HUES6 (cell line): ENCODE measurements around the gene SPACA7.

Source experiments
- H3K27ac ChIP-seq: 2 replicates; pipeline ENCODE4 v1.7.0; 2013; ENCODE audit warnings: low read depth, mild to moderate bottlenecking, low read length, inconsistent platforms
- H3K27me3 ChIP-seq: 2 replicates; pipeline ENCODE4 v1.6.1; 2013; ENCODE audit warnings: low read length; ENCODE audit not compliant: control insufficient read depth, insufficient read depth
- H3K36me3 ChIP-seq: 2 replicates; pipeline ENCODE4 v1.6.1; 2013; ENCODE audit warnings: low read length; ENCODE audit not compliant: control insufficient read depth, insufficient read depth
- H3K4me1 ChIP-seq: 2 replicates; pipeline ENCODE4 v1.6.1; 2013; ENCODE audit warnings: low read length; ENCODE audit not compliant: control insufficient read depth, insufficient read depth
- H3K4me3 ChIP-seq: 2 replicates; pipeline ENCODE4 v1.5.1; 2013; ENCODE audit warnings: low read depth, low read length
- H3K9ac ChIP-seq: one replicate; pipeline ENCODE4 v1.6.1; 2013; ENCODE audit warnings: mild to moderate bottlenecking, low read length
- H3K9me3 ChIP-seq: 2 replicates; pipeline ENCODE4 v1.6.1; 2013; ENCODE audit warnings: low read depth, low read length; ENCODE audit not compliant: control insufficient read depth, insufficient read depth

Gene SPACA7

DNA sequence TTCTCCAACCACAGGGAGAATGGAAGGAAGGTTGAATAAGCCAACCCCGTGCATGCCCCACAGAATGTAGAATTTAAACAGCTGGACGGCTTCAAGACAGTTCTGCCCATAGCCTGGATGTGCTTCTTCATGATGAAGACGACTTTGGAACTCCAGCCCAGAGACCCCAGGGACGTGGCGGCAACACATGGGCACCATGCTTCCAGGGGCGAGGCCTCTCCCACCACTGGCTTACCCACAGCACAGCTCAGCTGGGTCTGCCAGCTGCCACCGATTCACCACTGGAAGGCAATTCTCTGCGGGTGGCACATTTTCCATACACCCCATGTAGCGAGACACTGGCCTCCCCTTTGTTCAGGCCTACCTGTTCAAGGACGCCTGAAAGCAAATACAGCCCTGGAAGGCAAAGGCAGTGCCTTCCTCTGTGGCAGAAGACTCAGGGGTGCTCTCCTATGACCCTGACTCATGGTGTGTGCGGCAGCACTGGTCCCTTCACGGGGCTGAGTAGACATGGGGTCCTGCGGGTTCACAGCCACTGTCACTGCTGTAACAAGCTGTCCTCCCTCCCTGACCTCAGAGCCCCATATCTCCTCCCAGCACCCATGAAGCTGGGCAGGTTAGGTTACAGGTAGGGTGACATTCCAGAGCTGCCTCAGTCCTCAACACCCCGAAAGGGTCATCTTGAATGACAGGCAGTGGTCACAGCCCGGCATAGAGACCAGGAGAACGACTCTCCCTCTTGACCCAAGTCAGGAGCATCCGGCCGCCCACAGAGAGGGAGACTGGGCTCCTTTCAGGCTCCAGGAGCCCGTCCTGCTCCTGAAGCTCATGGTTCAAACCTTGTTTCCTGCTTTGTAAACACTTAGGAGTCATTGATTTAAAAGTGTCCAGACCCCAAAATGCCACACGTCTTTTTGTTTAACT lies 72.7 kb downstream of the SPACA7 start:
- Histone ChIP-seq H3K4me1 (no peaks in the 10 kb centered on the region), H3K36me3 (no peaks in the 10 kb centered on the region), H3K27ac (no peak overlapping the region), H3K9me3 (no peaks in the 10 kb centered on the region), H3K4me3 (no peak overlapping the region), H3K9ac (no peak overlapping the region), H3K27me3 (peaks cover 14% of the 10 kb centered on the region; the same call in 1 of the 2 replicates)

DNA sequence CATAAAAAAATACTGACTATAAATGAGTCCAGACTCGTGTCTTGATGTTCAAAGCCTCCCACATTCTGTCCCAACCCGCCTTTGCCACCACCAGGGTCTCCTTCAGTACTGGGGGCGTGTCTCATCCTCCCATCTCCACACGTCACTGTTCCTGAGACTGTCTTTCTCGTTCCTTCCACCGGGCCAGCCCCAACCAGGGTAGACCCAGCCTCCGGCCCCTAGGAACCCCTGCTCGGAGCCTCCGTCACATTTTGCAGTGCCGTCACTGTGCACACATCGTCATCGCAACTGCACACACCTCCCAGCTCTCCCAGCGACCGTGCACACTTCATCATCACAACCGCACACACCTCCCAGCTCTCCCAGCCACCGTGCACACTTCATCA lies 73.4 kb downstream of the SPACA7 start:
- peaks cover 14% of the 10 kb centered on the region; the same call in 1 of the 2 replicates for H3K27me3 ChIP-seq

DNA sequence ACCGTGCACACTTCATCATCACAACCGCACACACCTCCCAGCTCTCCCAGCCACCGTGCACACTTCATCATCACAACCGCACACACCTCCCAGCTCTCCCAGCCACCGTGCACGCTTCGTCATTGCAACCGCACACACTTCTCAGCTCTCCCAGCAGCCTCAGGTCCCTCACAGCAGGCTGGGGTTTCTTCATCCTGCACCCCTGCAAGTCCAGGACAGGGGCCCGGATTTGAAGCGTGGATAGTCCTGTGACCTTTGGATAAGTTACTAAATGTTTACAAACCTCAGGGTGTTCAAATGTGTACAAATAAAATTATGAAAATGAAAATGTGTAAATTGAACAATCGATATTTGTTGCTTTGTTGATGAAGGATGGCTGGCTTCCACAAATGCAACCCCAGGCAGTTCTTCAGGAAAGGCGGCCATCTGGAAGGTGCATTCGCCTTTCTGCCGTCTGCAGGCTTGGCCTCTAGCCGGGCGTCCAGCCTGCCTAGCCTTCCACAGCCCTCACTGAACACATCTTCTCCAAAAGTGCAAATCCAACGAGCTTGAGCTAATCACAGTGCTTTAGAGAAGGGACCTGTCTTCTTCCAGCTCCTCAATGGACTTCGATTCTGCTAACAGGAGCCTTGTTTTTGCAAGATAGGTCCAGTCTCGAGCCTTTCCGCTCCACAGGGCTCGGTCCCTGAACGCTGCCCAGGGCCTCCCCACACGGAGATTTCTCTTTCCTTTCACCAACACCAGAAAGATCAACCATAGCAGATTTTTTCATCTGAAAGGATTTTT lies 74.2 kb downstream of the SPACA7 start:
- H3K4me1 ChIP-seq, result no peaks in the 10 kb centered on the region
- no peaks in the 10 kb centered on the region for H3K9me3 ChIP-seq
- no peak overlapping the region for H3K27ac ChIP-seq
- no peak overlapping the region for H3K4me3 ChIP-seq
- H3K9ac ChIP-seq, result no peak overlapping the region
- peaks cover 7% of the 10 kb centered on the region; the same call in 1 of the 2 replicates for H3K27me3 ChIP-seq
- no peaks in the 10 kb centered on the region for H3K36me3 ChIP-seq

More for the DNA sequence above, 73.4 kb downstream of the SPACA7 start:
- H3K27ac ChIP-seq, result no peak overlapping the region
- no peaks in the 10 kb centered on the region for H3K4me1 ChIP-seq
- H3K36me3 ChIP-seq, result no peaks in the 10 kb centered on the region
- no peak overlapping the region for H3K4me3 ChIP-seq
- H3K9me3 ChIP-seq, result no peaks in the 10 kb centered on the region
- no peak overlapping the region for H3K9ac ChIP-seq

DNA sequence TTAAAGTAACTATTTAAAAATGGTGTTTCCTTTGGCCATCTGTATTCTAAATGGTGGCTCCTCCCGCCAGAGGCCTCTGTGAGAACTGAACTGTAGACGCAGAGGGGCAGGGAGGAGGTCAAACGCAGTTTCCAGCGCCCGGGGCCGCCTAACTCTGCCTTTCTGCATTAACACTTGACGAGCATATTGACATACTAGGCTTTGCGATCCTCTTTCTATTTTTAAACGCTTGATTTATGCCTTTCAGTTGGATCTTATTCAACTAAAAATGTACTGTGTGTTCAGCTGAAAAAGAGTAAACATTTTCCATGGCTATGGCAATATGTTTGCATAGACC lies 74.7 kb downstream of the SPACA7 start:
- H3K27me3 ChIP-seq, result peaks cover 6% of the 10 kb centered on the region; the same call in 1 of the 2 replicates
- H3K4me3 ChIP-seq, result no peak overlapping the region
- no peak overlapping the region for H3K27ac ChIP-seq

DNA sequence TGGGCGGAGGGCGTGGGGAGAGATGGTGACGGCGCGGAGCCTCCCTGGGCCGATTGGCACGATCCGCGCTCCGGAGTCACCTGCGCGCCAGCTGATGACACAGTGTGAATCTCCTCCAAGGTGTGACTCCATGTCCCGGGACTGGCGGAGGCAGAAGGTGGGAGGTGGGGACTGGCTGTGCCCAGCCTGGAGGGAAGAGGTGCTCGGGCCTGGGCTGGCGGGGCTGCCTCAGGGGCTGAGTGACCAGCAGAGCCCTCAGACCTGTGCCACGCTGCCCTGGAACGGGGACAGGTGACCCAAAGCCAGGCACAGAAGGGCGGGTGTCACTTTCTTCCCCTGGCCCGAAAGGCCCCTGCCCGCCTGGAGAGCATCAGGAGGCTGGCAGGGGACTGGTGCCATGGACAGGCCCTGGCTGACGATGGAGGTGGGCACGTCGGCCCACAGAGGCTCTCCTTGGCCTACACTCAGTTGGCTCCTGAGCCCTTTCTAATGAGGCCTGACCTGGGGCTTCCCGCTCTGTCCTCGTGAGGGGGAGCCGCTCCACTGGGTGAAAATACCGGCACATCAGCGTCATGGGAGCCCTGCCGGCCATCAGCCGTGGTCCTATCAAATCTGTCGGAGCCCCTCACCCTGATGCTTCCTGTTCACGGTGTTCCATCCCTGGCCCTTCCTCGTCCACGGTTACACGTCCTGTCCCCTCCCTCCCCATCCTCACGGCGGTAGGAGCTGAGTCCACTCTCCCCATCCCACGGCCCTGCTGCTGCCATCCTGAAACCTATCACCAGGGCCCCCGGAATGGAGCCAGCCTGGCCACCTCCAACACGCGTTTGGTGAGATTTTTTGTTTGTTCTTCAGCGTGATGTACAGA lies 75.6 kb downstream of the SPACA7 start:
- no peaks in the 10 kb centered on the region for H3K36me3 ChIP-seq
- H3K4me3 ChIP-seq, result no peak overlapping the region
- H3K27me3 ChIP-seq, result no peaks in the 10 kb centered on the region; the same call in 1 of the 2 replicates

More for the DNA sequence above, 74.7 kb downstream of the SPACA7 start:
- Histone ChIP-seq H3K9me3 (no peaks in the 10 kb centered on the region), H3K36me3 (no peaks in the 10 kb centered on the region), H3K9ac (no peak overlapping the region), H3K4me1 (no peaks in the 10 kb centered on the region)

DNA sequence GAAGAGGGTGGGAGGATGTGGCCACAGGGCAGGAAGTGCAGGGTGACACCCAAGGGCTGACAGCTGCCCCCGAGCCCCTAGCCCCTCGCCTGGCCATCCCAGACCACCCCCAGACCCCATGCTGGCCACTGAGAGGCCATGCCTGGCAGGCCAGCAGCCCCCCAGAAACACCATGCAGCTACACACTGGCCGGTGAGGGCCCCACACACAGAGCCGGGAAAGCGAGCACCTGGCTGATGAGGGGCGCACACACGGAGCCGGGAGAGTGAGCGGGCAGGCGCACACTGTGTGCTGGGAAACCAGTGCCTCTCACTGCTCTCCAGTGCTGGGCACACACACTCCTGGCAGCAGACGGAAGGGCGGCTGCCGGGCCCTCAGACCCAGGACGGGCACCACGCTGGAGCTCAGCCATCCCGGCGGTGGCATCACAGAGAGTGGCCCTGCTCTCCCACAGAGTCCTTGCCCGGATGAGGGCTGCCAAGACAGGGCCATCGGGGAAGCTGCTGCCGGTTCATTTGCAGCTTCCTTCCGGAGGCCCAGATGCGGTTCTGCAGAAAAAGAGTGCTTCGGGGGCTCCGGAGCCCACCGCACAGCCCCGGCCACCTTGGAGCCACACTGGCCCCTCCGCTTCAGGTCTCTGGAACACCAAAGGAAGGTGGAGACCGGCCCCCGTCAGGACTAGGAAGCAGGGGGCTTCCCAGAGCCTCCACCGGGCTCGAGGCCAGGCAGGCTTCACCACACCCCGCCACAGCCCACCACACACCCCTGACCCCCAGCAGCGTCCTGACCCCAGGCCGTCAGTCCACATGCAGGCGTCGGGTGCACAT lies 76.4 kb downstream of the SPACA7 start:
- Histone ChIP-seq H3K27ac (no peak overlapping the region), H3K36me3 (no peaks in the 10 kb centered on the region), H3K9ac (no peak overlapping the region), H3K4me3 (no peak overlapping the region), H3K27me3 (no peaks in the 10 kb centered on the region), H3K4me1 (no peaks in the 10 kb centered on the region), H3K9me3 (no peaks in the 10 kb centered on the region)

More for the DNA sequence above, 75.6 kb downstream of the SPACA7 start:
- H3K9me3 ChIP-seq, result no peaks in the 10 kb centered on the region
- H3K27ac ChIP-seq, result no peak overlapping the region
- H3K4me1 ChIP-seq, result no peaks in the 10 kb centered on the region
- H3K9ac ChIP-seq, result no peak overlapping the region

DNA sequence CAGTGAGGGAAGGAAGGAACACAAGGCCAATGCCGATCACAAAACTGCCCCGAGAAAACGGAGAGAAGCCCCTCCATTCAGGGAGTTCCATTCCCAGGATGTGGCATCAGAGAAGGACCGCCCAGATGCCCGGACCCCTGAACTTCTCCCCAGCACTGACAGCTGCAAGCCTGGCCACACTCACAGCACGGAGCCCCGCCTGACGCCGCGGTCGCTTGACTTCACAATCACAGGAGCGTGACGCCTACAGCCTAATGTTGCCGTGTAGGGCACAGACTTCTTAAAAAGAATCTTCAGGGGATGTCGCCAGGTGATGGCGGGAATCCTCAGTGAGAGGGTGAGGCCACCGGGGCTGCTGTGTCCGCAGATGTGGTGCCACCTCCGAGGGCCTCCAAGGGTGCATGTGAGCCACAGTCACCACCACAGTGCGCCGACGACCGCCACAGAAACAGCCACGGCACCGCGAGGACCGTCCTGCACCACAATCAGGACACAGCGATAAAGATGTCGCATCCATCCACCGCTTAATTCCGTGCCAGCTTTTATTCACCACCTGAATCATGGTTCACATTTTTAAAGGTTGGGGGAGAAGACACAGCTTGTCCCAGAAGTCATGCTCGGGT lies 77.2 kb downstream of the SPACA7 start:
- H3K4me1 ChIP-seq, result no peaks in the 10 kb centered on the region
- no peak overlapping the region for H3K27ac ChIP-seq
- no peaks in the 10 kb centered on the region for H3K9me3 ChIP-seq
- no peak overlapping the region for H3K9ac ChIP-seq
- no peak overlapping the region for H3K4me3 ChIP-seq
- no peaks in the 10 kb centered on the region for H3K27me3 ChIP-seq
- no peaks in the 10 kb centered on the region for H3K36me3 ChIP-seq

DNA sequence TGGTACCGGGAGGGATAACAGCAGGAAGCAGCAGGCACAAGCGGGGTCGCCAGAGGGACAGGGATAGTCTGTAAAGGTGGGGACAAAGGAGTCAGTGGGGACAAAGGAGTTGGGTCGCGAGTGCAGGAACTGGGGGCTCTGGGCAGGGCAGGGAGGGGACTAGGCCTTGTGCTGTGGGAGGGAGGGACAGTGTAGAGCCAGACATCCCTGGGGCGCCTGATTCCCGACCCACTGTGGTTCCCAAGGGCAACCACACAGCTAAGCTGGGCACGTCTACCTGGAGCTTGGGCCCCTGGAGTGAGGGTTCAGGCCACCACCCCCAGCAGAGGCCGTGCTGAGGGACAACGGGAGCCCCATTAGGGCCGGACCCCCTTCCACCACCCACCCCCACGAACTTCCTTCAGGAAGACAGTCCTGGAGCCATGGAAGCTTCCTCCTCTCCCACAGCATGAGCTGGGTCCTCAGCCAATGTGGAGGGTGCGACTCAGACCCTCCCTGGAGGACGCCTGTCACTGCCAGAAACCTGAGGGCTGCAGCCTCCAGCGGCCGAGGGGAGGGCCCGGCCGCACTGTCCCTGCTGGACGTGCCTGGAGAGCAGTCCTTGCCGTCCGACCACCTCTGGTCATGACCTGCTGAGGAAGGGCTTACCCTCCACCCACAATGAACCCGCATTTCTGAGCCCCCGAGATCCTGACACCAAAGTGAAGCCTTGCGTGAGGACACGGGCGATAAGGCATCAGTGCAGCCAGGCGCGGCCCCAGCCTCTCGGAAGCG lies 77.9 kb downstream of the SPACA7 start:
- Histone ChIP-seq H3K27ac (no peak overlapping the region), H3K4me1 (no peaks in the 10 kb centered on the region), H3K27me3 (no peaks in the 10 kb centered on the region), H3K9me3 (no peaks in the 10 kb centered on the region), H3K36me3 (no peaks in the 10 kb centered on the region), H3K9ac (no peak overlapping the region), H3K4me3 (no peak overlapping the region)

DNA sequence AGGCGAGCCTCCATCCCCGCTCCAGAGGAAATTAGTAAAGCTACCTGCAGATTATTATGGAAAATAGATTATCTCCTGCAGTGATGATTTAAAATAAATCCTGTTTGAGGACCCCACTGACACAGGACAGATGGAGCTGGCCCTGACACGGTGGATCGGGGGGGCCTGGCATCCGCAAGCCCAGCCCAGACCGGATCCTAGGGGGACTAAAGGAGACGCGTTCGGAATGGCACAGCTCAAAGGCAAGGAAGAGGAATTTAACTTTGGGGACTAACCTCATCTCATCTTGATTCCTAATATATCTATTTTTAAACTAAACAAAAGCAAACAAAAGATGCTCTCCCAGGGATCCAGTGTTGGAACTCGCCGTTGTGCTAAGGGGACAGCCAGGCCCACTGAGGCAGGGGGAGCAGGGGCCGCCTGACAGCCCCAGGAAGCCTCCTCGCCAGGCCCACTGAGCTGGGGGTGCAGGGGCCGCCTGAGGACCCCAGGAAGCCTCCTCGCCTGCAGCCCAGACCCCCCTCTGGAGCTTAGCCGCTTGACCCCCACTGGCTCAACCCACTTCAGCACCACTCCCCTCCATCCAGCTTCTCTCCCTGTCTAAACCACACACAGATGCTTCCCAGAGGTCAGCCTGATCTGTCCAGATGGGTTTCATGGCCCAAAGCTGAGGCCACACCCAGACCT lies 78.6 kb downstream of the SPACA7 start:
- H3K9me3 ChIP-seq, result no peaks in the 10 kb centered on the region
- no peak overlapping the region for H3K27ac ChIP-seq
- H3K27me3 ChIP-seq, result no peaks in the 10 kb centered on the region
- no peaks in the 10 kb centered on the region for H3K4me1 ChIP-seq
- H3K9ac ChIP-seq, result no peak overlapping the region
- H3K4me3 ChIP-seq, result no peak overlapping the region
- no peaks in the 10 kb centered on the region for H3K36me3 ChIP-seq
